Measurements from ENCODE around the gene LILRA2.

The LILRA2 gene

DNA sequence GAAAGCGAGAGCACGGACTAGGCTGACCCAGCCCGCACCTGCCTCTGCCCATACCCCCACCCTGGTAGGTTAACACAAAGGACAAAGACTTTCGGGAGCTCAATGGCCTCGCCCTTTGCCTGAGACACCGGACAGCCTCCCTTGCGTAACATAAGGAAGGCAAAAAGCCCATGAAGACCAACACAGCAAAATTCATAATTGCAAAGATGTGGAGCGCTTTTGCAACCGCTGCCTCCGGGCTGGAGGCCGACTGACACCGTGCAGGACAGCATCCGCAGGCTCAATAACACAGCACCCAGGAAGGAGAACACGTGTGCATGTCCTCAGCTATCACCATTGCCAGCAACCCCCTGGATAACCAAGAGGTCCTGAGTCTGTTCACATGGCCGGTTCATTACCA, 35.2 kb downstream of the LILRA2 start:
- DNase-seq (ENCODE audit: low read depth) = no peak
- H3K4me3 ChIP-seq (ENCODE audit: control insufficient read depth, low read depth, low read length) = no peak overlapping the region
- TF ChIP-seq, protein P1, sequence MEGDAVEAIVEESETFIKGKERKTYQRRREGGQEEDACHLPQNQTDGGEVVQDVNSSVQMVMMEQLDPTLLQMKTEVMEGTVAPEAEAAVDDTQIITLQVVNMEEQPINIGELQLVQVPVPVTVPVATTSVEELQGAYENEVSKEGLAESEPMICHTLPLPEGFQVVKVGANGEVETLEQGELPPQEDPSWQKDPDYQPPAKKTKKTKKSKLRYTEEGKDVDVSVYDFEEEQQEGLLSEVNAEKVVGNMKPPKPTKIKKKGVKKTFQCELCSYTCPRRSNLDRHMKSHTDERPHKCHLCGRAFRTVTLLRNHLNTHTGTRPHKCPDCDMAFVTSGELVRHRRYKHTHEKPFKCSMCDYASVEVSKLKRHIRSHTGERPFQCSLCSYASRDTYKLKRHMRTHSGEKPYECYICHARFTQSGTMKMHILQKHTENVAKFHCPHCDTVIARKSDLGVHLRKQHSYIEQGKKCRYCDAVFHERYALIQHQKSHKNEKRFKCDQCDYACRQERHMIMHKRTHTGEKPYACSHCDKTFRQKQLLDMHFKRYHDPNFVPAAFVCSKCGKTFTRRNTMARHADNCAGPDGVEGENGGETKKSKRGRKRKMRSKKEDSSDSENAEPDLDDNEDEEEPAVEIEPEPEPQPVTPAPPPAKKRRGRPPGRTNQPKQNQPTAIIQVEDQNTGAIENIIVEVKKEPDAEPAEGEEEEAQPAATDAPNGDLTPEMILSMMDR (IDR thresholded peaks at IDR 0.05; ENCODE audit: control insufficient read depth, insufficient read depth, low read depth, low read length, missing control alignments) = no peak

DNA sequence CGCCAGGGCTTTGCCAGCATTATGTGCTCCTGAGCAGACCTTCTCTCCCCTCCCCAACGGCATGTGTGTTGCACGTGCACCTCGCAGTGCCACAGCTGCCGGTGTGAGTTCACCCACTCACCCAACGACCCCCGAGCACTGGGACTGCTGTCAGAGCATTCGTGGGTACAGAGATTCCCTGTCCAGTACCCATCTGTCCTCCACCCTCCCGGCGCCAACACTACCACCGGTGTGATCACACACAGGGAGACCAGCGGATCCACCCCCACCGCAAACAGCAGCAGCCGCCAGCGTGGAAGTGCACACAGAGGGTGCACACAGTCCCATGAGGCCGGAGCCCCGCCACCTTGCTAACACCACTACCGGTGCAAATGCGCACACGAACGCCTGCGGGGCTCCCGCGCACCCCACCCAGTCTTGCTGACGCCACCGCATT, 35.8 kb downstream of the LILRA2 start:
- H3K4me3 ChIP-seq (ENCODE audit: control insufficient read depth, low read depth, low read length) = no peak overlapping the region

DNA sequence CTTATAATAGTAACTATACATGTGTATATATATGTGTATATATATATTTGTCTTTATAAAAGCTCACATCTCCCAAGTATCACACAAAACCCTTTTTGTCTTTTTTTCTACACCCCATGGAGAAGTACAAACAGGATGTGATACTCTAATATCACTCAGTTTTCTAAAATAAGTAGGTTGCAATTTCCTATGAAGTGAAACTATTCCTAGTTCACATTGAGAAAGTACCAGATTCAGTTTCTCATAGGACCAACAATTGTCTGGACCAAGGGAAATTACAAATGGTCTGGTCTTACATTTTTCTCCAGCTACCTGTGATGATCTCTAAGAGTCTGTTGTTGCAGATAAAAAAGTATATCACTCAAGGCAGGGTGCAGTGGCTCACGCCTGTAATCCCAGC, 38.8 kb downstream of the LILRA2 start:
- TF ChIP-seq, protein P1 (IDR thresholded peaks at IDR 0.05; ENCODE audit: control insufficient read depth, insufficient read depth, low read depth, low read length, missing control alignments) = no peak
- no peak overlapping the region for H3K4me3 ChIP-seq (ENCODE audit: control insufficient read depth, low read depth, low read length)
- DNase-seq (ENCODE audit: low read depth) = no peak

More for the DNA sequence above, 35.8 kb downstream of the LILRA2 start:
- TF ChIP-seq, protein P1 (IDR thresholded peaks at IDR 0.05; ENCODE audit: control insufficient read depth, insufficient read depth, low read depth, low read length, missing control alignments) = no peak
- no peak for DNase-seq (ENCODE audit: low read depth)

DNA sequence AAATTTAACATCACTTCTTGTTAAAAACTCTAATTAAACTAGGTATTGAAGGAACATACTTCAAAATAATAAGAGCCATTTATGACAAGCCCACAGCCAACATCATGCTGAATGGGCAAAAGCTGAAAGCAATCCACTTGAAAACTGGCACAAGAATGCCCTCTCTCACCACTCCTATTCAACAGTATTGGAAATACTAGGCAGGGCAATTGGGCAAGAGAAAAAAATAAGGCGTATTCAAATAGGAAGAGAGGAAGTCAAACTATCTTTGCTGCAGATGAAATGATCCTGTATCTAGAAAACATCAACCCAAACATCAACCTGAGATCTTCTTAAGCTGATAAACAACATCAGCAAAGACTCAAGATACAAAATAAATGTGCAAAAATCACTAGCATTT, 41.1 kb downstream of the LILRA2 start:
- TF ChIP-seq, protein P1 (IDR thresholded peaks at IDR 0.05; ENCODE audit: control insufficient read depth, insufficient read depth, low read depth, low read length, missing control alignments) = no peak
- no peak for DNase-seq (ENCODE audit: low read depth)
- no peak overlapping the region for H3K4me3 ChIP-seq (ENCODE audit: control insufficient read depth, low read depth, low read length)

DNA sequence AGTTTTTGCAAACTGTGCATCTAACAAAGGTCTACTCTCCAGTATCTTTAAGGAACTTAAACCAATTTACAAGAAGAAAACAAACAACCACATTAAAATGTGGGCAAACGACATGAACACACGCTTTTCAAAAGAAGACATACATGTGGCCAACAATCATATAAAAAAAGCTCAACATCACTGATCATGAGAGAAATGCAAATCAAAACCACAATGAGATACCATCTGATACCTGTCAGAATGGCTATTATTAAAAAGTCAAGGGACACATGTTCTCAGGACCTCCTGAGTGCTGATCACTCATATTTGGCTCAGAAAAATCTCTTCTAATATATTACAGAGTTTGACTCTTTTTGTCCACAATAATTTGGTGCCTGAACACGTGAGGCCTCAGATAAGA, 42.5 kb downstream of the LILRA2 start:
- no peak for DNase-seq (ENCODE audit: low read depth)
- TF ChIP-seq, protein P1 (IDR thresholded peaks at IDR 0.05; ENCODE audit: control insufficient read depth, insufficient read depth, low read depth, low read length, missing control alignments) = no peak
- H3K4me3 ChIP-seq (ENCODE audit: control insufficient read depth, low read depth, low read length) = no peak overlapping the region

DNA sequence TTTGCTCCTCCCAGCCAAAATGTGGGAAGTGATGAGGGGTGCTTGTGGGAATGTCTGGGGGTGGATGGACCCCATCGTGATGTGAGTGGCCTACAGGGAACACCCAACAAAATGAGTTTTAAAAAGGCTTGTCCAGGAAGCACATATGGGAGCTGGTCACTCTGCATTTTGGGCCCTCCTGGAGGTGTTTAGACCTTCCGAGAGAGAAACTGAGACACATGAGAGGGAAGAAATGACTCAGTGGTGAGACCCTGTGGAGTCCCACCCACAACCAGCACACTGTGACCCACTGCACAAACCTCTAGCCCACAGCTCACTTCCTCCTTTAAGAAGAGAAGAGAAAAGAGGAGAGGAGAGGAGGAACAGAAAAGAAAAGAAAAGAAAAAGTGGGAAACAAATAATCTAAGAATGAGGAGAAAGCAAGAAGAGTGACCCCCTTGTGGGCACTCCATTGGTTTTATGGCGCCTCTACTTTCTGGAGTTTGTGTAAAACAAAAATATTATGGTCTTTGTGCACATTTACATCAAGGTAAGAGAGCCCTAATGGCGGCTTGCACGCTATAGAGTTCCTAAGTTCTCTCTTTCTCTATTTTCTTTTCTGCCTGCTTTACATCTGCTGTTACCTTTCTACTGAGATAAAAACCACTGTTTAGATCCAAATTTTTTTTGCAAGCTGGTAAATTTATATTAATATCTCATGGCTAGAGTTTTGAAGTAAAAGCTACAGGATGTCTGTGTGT, 43.4 kb downstream of the LILRA2 start:
- DNase-seq (ENCODE audit: low read depth) = no peak
- H3K4me3 ChIP-seq (ENCODE audit: control insufficient read depth, low read depth, low read length) = no peak overlapping the region
- TF ChIP-seq, protein P1 (IDR thresholded peaks at IDR 0.05; ENCODE audit: control insufficient read depth, insufficient read depth, low read depth, low read length, missing control alignments) = no peak

Measured in AG09309 (cell line).